Adipose tissue (tissue), 3 donors: ENCODE measurements around the gene WIPF3. TPM values are rescaled to one million over a fixed set of nuclear protein-coding genes. Genes with fewer than 3 reads are reported as not detected.

Experiments
- H3K27ac ChIP-seq: one replicate; pipeline ENCODE4 v1.5.1; 2013; ENCODE audit warnings: low read depth, low read length
- WGBS, 3 donors: extraction: QIAGEN DNeasy Blood & Tissue Kit; methylation state at CpG; one replicate each; pipeline ENCODE4 v1.1.7; 2013; 5-methylcytosine and 5-hydroxymethylcytosine counted together
- polyA plus RNA-seq, 3 donors: library from polyadenylated mRNA; stranded (reverse); fragments of 200-250 nt; gene quantifications; one replicate each; pipeline ENCODE4 v1.2.3, GENCODE V29; 2013
- donor health status: healthy with polysubstance abuse.
- donor health status: Bipolar disorder and iron deficiency.
- donor health status: healthy.

Gene WIPF3
- polyA plus RNA-seq, 3 donors, result 0.93 to 1.2 (median 1.1) TPM

GRCh38 chr7:29806995-29807841 lies 910 bp downstream of the WIPF3 start:
- whole genome bisulfite sequencing, 3 donors, result 3 to 10% (median 9%) methylated on average over 43 of the region's 43 CpGs
- no peak overlapping the region for H3K27ac ChIP-seq

GRCh38 chr7:29808075-29808801 lies 1.9 kb downstream of the WIPF3 start:
- no peak overlapping the region for H3K27ac ChIP-seq
- WGBS, 3 donors, result 74 to 85% (median 77%) methylated on average over 7 of the region's 7 CpGs

- no peak overlapping the region for H3K27ac ChIP-seq
- WGBS, 3 donors, result 76 to 82% (median 81%) methylated on average over 11 of the region's 11 CpGs
Observed at GRCh38 chr7:29809533-29810155, 3.3 kb downstream of the WIPF3 start.

- no peak overlapping the region for H3K27ac ChIP-seq
Observed at GRCh38 chr7:29810297-29810696, 4.0 kb downstream of the WIPF3 start.

GRCh38 chr7:29810813-29811482 lies 4.6 kb downstream of the WIPF3 start:
- H3K27ac ChIP-seq, result no peak overlapping the region
- WGBS, 3 donors, result 77 to 83% (median 79%) methylated on average over 5 of the region's 5 CpGs

GRCh38 chr7:29811586-29811985 lies 5.3 kb downstream of the WIPF3 start:
- WGBS, 3 donors, result 60 to 93% (median 85%) methylated on average over 1 of the region's 1 CpG

GRCh38 chr7:29812185-29812876 lies 6.0 kb downstream of the WIPF3 start:
- no peak overlapping the region for H3K27ac ChIP-seq
- 46 to 63% (median 58%) methylated on average over 2 of the region's 2 CpGs for WGBS, 3 donors

More at GRCh38 chr7:29811586-29811985, 5.3 kb downstream of the WIPF3 start:
- no peak overlapping the region for H3K27ac ChIP-seq

- WGBS, 3 donors, result 65 to 84% (median 83%) methylated on average over 10 of the region's 10 CpGs
- no peak overlapping the region for H3K27ac ChIP-seq
Observed at GRCh38 chr7:29815181-29816105, 9.1 kb downstream of the WIPF3 start.

- H3K27ac ChIP-seq, result no peak overlapping the region
- WGBS, 3 donors, result 96 to 98% (median 96%) methylated on average over 6 of the region's 6 CpGs
Observed at GRCh38 chr7:29818308-29818707, 12.0 kb downstream of the WIPF3 start.

- H3K27ac ChIP-seq, result no peak overlapping the region
- WGBS, 3 donors, result 72 to 84% (median 84%) methylated on average over 7 of the region's 7 CpGs
Observed at GRCh38 chr7:29825775-29826529, 19.6 kb downstream of the WIPF3 start.

GRCh38 chr7:29826530-29826822 lies 20.2 kb downstream of the WIPF3 start:
- 94 to 98% (median 98%) methylated on average over 2 of the region's 2 CpGs for WGBS, 3 donors
- no peak overlapping the region for H3K27ac ChIP-seq

GRCh38 chr7:29826904-29827303 lies 20.6 kb downstream of the WIPF3 start:
- no peak overlapping the region for H3K27ac ChIP-seq

GRCh38 chr7:29831705-29832104 lies 25.4 kb downstream of the WIPF3 start:
- WGBS, 3 donors, result 91 to 93% (median 93%) methylated on average over 6 of the region's 6 CpGs
- H3K27ac ChIP-seq, result no peak overlapping the region

GRCh38 chr7:29833929-29834328 lies 27.6 kb downstream of the WIPF3 start:
- 91 to 92% (median 91%) methylated on average over 2 of the region's 2 CpGs for WGBS, 3 donors
- H3K27ac ChIP-seq, result no peak overlapping the region

- WGBS, 3 donors, result 84 to 90% (median 84%) methylated on average over 12 of the region's 12 CpGs
- H3K27ac ChIP-seq, result no peak overlapping the region
Observed at GRCh38 chr7:29835718-29836117, 29.4 kb downstream of the WIPF3 start.

- no peak overlapping the region for H3K27ac ChIP-seq
Observed at GRCh38 chr7:29839302-29839701, 33.0 kb downstream of the WIPF3 start.

GRCh38 chr7:29839921-29840320 lies 33.6 kb downstream of the WIPF3 start:
- no peak overlapping the region for H3K27ac ChIP-seq
- 81 to 94% (median 89%) methylated on average over 3 of the region's 3 CpGs for WGBS, 3 donors

More at GRCh38 chr7:29839302-29839701, 33.0 kb downstream of the WIPF3 start:
- WGBS, 3 donors, result 50 to 64% (median 55%) methylated on average over 7 of the region's 7 CpGs
